ENCODE data around the gene OVOL1.

OVOL1 gene

GRCh38 chr11:65802841-65803240, 16.0 kb downstream of the OVOL1 start (continued):
- no peak for TF ChIP-seq TSHZ2 (CRISPR knock-in tag; IDR thresholded peaks at IDR 0.05)

GRCh38 chr11:65803797-65804492, 17.1 kb downstream of the OVOL1 start:
- no peak for TF ChIP-seq CSRNP3 (CRISPR knock-in tag; IDR thresholded peaks at IDR 0.05)
- TF ChIP-seq PPARA (CRISPR knock-in tag; IDR thresholded peaks at IDR 0.05; ENCODE audit: borderline replicate concordance), result no peak
- TF ChIP-seq CREB5 (CRISPR knock-in tag; IDR thresholded peaks at IDR 0.05; ENCODE audit: low read depth), result no peak
- no peak for TF ChIP-seq TOX (CRISPR knock-in tag; IDR thresholded peaks at IDR 0.05; ENCODE audit: borderline replicate concordance)
- TF ChIP-seq SNAI2 (CRISPR knock-in tag; IDR thresholded peaks at IDR 0.05), result no peak
- no peak for TF ChIP-seq TSHZ2 (CRISPR knock-in tag; IDR thresholded peaks at IDR 0.05)
- no peak for TF ChIP-seq OSR1 (CRISPR knock-in tag; IDR thresholded peaks at IDR 0.05)
- TF ChIP-seq BACH2 (CRISPR knock-in tag; IDR thresholded peaks at IDR 0.05; ENCODE audit: borderline replicate concordance), result no peak
- TF ChIP-seq ESRRG (CRISPR knock-in tag; IDR thresholded peaks at IDR 0.05), result no peak
- no peak for TF ChIP-seq TCF4 (CRISPR knock-in tag; IDR thresholded peaks at IDR 0.05; ENCODE audit: borderline replicate concordance)
- no peak for TF ChIP-seq CSDC2 (CRISPR knock-in tag; IDR thresholded peaks at IDR 0.05)
- TF ChIP-seq GLIS3 (CRISPR knock-in tag; IDR thresholded peaks at IDR 0.05), result no peak
- TF ChIP-seq POU6F1 (CRISPR knock-in tag; IDR thresholded peaks at IDR 0.05; ENCODE audit: borderline replicate concordance, low read depth), result no peak
- no peak for TF ChIP-seq ZNF565 (CRISPR knock-in tag; conservative IDR thresholded peaks at IDR 0.05; ENCODE audit: low read depth)
- peak; percentile 20; the same call in 2 of the 3 replicates for ATAC-seq

- ATAC-seq, result no peak
- TF ChIP-seq ARNTL (CRISPR knock-in tag; IDR thresholded peaks at IDR 0.05; ENCODE audit: borderline replicate concordance, low read depth) (no peak), ZNF565 (CRISPR knock-in tag; conservative IDR thresholded peaks at IDR 0.05; ENCODE audit: low read depth) (no peak), RARB (CRISPR knock-in tag; IDR thresholded peaks at IDR 0.05) (no peak), PATZ1 (CRISPR knock-in tag; IDR thresholded peaks at IDR 0.05; ENCODE audit: borderline replicate concordance) (no peak), ISL1 (CRISPR knock-in tag; IDR thresholded peaks at IDR 0.05) (no peak), ZNF8 (CRISPR knock-in tag; IDR thresholded peaks at IDR 0.05) (no peak), ZC3H10 (CRISPR knock-in tag; IDR thresholded peaks at IDR 0.05) (no peak), ZFP3 (CRISPR knock-in tag; IDR thresholded peaks at IDR 0.05) (no peak), POU6F1 (CRISPR knock-in tag; IDR thresholded peaks at IDR 0.05; ENCODE audit: borderline replicate concordance, low read depth) (no peak), TSHZ2 (CRISPR knock-in tag; IDR thresholded peaks at IDR 0.05) (no peak)
Measured at GRCh38 chr11:65806979-65807378, 20.1 kb downstream of the OVOL1 start.
